Testis (tissue), 3 donors: ENCODE measurements around the gene DIS3L2. TPM values are rescaled to one million over a fixed set of nuclear protein-coding genes. Genes with fewer than 3 reads are reported as not detected.

Experiments
- DNase-seq: peaks from one replicate; pipeline ENCODE4 v3.0.0-alpha.2; 2019
- H3K27ac ChIP-seq, 2 donors: fragments of 200-600 bp; sonication (generic); one replicate each; pipeline ENCODE4 v1.5.1; 2019
- H3K27me3 ChIP-seq: fragments of 200-600 bp; sonication (generic); one replicate; pipeline ENCODE4 v1.5.1; 2019
- H3K36me3 ChIP-seq: fragments of 200-600 bp; sonication (generic); one replicate; pipeline ENCODE4 v1.5.1; 2017; ENCODE audit warnings: low read depth; ENCODE audit errors: missing control alignments
- H3K4me1 ChIP-seq: fragments of 200-600 bp; sonication (generic); one replicate; pipeline ENCODE4 v1.5.1; 2019
- H3K4me3 ChIP-seq, 2 donors: fragments of 200-600 bp; sonication (generic); one replicate each; pipeline ENCODE4 v1.5.1; 2017 to 2019
- H3K9me3 ChIP-seq: fragments of 200-600 bp; sonication (generic); one replicate; pipeline ENCODE4 v1.5.1; 2017
- POLR2A ChIP-seq: fragments of 450-650 bp; IDR thresholded peaks from one replicate; pipeline ENCODE4 v1.6.1; 2017; ENCODE audit warnings: antibody characterized with exemption, mild to moderate bottlenecking, moderate library complexity
- WGBS, 2 donors: methylation state at CpG; one replicate each; pipeline ENCODE4 v1.1.5; 2018; 5-methylcytosine and 5-hydroxymethylcytosine counted together
- intact Hi-C: fragments of 100-400 bp; cut with DNase I; formaldehyde crosslinking; loops from one replicate; pipeline ENCODE4 v1.15.1; 2023; ENCODE audit warnings: low total_unique reads
- polyA plus RNA-seq: library from polyadenylated mRNA; stranded (reverse); fragments of 350-450 nt; fragmentation: Illumina TruSeq; extraction: RNeasy Lipid Tissue Mini Kit (QIAGEN cat#74804); gene quantifications from one replicate; pipeline ENCODE4 v1.2.3, GENCODE V29; 2014; ENCODE audit warnings: low read depth, low replicate concordance; ENCODE audit not compliant: insufficient read depth
- total RNA-seq, 2 donors: library from RNA; depleted of rRNA; stranded (reverse); fragments of >200 nt; gene quantifications; one replicate each; pipeline ENCODE4 v1.2.3, GENCODE V29; 2016
- TF ChIP-seq, protein P1 (sequence below), 3 experiments: fragments of 450-650 bp in 2 of 3; fragments of 200-600 bp in 1 of 3; sonication (generic) in 1 of 3; IDR thresholded peaks; one replicate each; pipeline ENCODE4 v1.5.1; 2016 to 2019; ENCODE audit warnings: antibody characterized with exemption in 3 of 3, mild to moderate bottlenecking in 2 of 3, moderate library complexity in 1 of 3

Gene DIS3L2
- total and polyA plus RNA-seq, 3 donors from 2014 or later, result 32.5 to 80.7 (median 70.4) TPM

DNA sequence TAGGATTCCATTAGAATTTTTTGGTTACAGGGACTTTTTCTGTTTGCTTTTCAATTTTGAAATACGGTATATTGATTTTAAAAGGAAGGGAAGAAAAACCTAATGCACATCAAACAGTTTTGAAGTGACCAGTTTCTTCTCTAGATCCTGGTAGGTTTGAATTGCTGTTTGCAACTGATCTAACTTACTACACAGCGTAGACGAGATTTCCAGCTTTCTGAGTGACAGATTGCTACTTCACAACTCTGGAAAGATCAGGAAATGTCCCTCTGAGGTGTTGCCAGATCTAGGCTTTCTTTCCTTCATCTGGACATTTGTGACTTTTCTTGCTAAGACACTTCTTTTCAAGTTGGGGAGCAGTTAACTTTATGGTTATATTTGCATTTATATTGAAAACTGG is 112.2 kb downstream of the DIS3L2 start:
- no peaks in the 10 kb centered on the region for H3K36me3 ChIP-seq
- no peak for DNase-seq
- no peaks in the 10 kb centered on the region for H3K4me1 ChIP-seq
- intact Hi-C loops, result no loop called here
- H3K9me3 ChIP-seq, result no peaks in the 10 kb centered on the region
- H3K27me3 ChIP-seq, result no peaks in the 10 kb centered on the region
- 86 to 92% methylated on average over 3 of the region's 3 CpGs for WGBS, 2 donors
- H3K4me3 ChIP-seq, result no peak overlapping the region
- TF ChIP-seq, protein P1, sequence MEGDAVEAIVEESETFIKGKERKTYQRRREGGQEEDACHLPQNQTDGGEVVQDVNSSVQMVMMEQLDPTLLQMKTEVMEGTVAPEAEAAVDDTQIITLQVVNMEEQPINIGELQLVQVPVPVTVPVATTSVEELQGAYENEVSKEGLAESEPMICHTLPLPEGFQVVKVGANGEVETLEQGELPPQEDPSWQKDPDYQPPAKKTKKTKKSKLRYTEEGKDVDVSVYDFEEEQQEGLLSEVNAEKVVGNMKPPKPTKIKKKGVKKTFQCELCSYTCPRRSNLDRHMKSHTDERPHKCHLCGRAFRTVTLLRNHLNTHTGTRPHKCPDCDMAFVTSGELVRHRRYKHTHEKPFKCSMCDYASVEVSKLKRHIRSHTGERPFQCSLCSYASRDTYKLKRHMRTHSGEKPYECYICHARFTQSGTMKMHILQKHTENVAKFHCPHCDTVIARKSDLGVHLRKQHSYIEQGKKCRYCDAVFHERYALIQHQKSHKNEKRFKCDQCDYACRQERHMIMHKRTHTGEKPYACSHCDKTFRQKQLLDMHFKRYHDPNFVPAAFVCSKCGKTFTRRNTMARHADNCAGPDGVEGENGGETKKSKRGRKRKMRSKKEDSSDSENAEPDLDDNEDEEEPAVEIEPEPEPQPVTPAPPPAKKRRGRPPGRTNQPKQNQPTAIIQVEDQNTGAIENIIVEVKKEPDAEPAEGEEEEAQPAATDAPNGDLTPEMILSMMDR (IDR thresholded peaks at IDR 0.05), result no peak
- no peak for TF ChIP-seq POLR2A
- H3K27ac ChIP-seq, result no peak overlapping the region

DNA sequence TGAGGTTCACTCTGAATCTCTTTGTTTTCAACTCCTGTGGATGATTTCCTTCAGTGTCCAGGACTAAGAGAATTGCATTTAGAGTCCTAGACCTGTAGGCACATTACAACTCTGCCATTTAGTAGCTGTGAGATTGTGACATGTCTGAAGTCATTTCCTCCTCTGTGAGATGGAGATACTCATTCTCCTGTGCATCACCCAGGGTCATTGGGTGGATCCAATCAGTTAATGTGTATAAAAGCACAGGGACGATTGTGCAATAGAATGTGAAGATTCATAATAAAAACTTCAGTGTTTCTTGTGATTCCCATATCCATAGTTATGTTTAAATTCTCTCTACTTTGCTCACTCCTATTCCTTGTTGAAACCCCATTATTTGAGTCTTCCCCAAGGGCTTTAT is 113.6 kb downstream of the DIS3L2 start:
- intact Hi-C loops, result no loop called here
- WGBS, 2 donors, result 57 to 71% methylated on average over 1 of the region's 1 CpG
- DNase-seq, result no peak
- no peak overlapping the region for H3K4me3 ChIP-seq
- H3K27me3 ChIP-seq, result no peaks in the 10 kb centered on the region
- TF ChIP-seq, protein P1 (IDR thresholded peaks at IDR 0.05), result no peak
- TF ChIP-seq POLR2A, result no peak
- H3K27ac ChIP-seq, result no peak overlapping the region
- H3K36me3 ChIP-seq, result no peaks in the 10 kb centered on the region
- no peaks in the 10 kb centered on the region for H3K4me1 ChIP-seq
- no peaks in the 10 kb centered on the region for H3K9me3 ChIP-seq

DNA sequence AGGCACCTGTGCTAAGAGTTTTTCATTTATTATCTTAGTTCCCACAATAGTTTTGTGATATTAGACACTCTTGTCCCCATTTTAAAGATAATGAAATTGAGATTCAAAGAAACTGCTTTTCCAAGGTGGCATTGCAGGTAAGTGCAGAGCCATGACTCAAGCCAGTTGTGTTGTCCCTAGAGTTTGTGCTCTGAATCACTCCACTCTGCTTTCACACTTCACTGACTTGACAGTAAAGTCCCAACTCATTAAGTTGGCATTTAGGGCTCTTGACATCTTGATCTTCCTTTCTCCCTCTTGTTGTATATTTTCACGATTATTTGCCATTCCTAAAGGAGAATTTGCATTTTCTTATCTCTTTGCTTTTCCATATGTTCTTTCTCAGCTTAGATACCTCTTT is 114.3 kb downstream of the DIS3L2 start:
- Histone ChIP-seq H3K27ac (no peak overlapping the region), H3K9me3 (no peaks in the 10 kb centered on the region), H3K4me1 (no peaks in the 10 kb centered on the region), H3K4me3 (no peak overlapping the region), H3K27me3 (no peaks in the 10 kb centered on the region), H3K36me3 (no peaks in the 10 kb centered on the region)
- TF ChIP-seq POLR2A, result no peak
- TF ChIP-seq, protein P1 (IDR thresholded peaks at IDR 0.05), result no peak
- DNase-seq, result no peak
- WGBS, 2 donors, result 93 to 94% methylated on average over 1 of the region's 1 CpG
- intact Hi-C loops, result no loop called here

DNA sequence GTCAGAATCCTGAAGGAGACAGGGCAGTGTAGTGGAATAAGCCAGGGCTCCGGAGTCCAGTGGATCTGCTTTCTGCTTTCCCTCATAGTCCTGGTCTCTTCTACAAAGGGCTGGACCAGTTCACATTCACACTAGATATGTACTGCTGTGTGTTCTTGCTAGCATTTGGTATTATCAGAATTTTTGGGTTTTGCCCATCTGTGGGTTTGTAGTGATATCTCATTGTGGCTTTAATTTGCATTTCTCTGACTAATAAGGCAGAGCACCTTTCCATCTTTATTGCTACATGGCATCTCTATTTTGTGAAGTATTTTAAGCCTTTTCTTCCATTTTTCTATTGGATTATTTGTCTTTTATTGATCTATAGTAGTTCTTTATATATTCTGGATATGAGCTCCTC is 114.8 kb downstream of the DIS3L2 start:
- intact Hi-C loops, result no loop called here
- Histone ChIP-seq H3K4me1 (no peaks in the 10 kb centered on the region), H3K27ac (no peak overlapping the region), H3K4me3 (no peak overlapping the region), H3K36me3 (no peaks in the 10 kb centered on the region), H3K27me3 (no peaks in the 10 kb centered on the region), H3K9me3 (no peaks in the 10 kb centered on the region)
- 95 to 96% methylated on average over 1 of the region's 1 CpG for WGBS, 2 donors
- no peak for DNase-seq
- no peak for TF ChIP-seq POLR2A
- TF ChIP-seq, protein P1 (IDR thresholded peaks at IDR 0.05), result no peak

DNA sequence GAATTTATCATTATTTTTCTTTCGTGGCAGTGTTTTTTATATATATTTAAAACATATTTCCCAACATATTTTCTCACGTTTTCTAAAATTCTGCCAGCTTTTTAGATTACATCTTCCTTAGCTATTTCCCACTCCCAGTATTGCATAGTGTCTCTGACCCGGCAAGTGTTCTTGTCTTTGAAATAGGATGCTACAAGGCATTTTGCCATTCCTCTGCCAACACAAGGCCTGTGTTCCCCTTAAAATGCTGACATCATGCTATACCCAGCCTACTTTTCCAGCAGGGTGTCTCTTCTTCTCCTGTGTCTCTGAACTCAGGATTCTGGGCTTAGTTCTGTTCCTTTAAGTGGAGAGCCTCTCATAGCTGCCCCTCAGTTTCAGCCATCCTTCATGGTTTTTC is 115.2 kb downstream of the DIS3L2 start:
- H3K27ac ChIP-seq, result no peak overlapping the region
- H3K4me1 ChIP-seq, result no peaks in the 10 kb centered on the region
- no peaks in the 10 kb centered on the region for H3K9me3 ChIP-seq
- TF ChIP-seq POLR2A, result no peak
- TF ChIP-seq, protein P1 (IDR thresholded peaks at IDR 0.05), result no peak
- no peaks in the 10 kb centered on the region for H3K27me3 ChIP-seq
- WGBS, 2 donors, result 89 to 92% methylated on average over 3 of the region's 3 CpGs
- no peak overlapping the region for H3K4me3 ChIP-seq
- DNase-seq, result no peak
- intact Hi-C loops, result no loop called here
- no peaks in the 10 kb centered on the region for H3K36me3 ChIP-seq
